GM15510 (cell line): ENCODE data around the gene CCT7.

ENCODE experiments used
- POLR2A ChIP-seq: IDR thresholded peaks from 3 replicates; pipeline ENCODE4 v1.6.1; 2011; ENCODE audit warnings: borderline replicate concordance; ENCODE audit not compliant: insufficient read length; ENCODE audit errors: extremely low read depth

Gene CCT7

GRCh38 chr2:73244580-73244979 lies 10.5 kb downstream of the CCT7 start:
- no peak for TF ChIP-seq POLR2A

- TF ChIP-seq POLR2A = no peak
Observed at GRCh38 chr2:73246850-73247249, 12.7 kb downstream of the CCT7 start.

- TF ChIP-seq POLR2A = no peak
Observed at GRCh38 chr2:73249636-73250035, 15.5 kb downstream of the CCT7 start.

GRCh38 chr2:73250872-73251846 lies 17.1 kb downstream of the CCT7 start:
- no peak for TF ChIP-seq POLR2A

GRCh38 chr2:73252238-73253027 lies 18.3 kb downstream of the CCT7 start:
- no peak for TF ChIP-seq POLR2A

GRCh38 chr2:73253400-73253799 lies 19.3 kb downstream of the CCT7 start:
- TF ChIP-seq POLR2A = no peak

GRCh38 chr2:73253901-73254300 lies 19.8 kb downstream of the CCT7 start:
- TF ChIP-seq POLR2A = no peak

- TF ChIP-seq POLR2A = no peak
Observed at GRCh38 chr2:73254343-73255006, 20.4 kb downstream of the CCT7 start.

- peak; percentile 8 for TF ChIP-seq POLR2A
Observed at GRCh38 chr2:73255007-73255644, 21.0 kb downstream of the CCT7 start.

GRCh38 chr2:73255907-73256617 lies 22.0 kb downstream of the CCT7 start:
- TF ChIP-seq POLR2A = no peak

- no peak for TF ChIP-seq POLR2A
Observed at GRCh38 chr2:73256618-73256922, 22.5 kb downstream of the CCT7 start.

GRCh38 chr2:73257021-73257420 lies 22.9 kb downstream of the CCT7 start:
- TF ChIP-seq POLR2A = no peak

- TF ChIP-seq POLR2A = no peak
Observed at GRCh38 chr2:73257425-73258125, 23.5 kb downstream of the CCT7 start.
